NK-92 (cell line): ENCODE data around the gene THOC5.
"Not testable (repeated sequence)": the region's sequence is repeated elsewhere in the genome, so short reads cannot be mapped to it uniquely, and the experiment has no call there.

Experiments
- DNase-seq: peaks from one replicate; lab custom pipeline; 2025; ENCODE audit not compliant: unreplicated experiment; lab: John Stamatoyannopoulos, UW

Gene THOC5

DNA sequence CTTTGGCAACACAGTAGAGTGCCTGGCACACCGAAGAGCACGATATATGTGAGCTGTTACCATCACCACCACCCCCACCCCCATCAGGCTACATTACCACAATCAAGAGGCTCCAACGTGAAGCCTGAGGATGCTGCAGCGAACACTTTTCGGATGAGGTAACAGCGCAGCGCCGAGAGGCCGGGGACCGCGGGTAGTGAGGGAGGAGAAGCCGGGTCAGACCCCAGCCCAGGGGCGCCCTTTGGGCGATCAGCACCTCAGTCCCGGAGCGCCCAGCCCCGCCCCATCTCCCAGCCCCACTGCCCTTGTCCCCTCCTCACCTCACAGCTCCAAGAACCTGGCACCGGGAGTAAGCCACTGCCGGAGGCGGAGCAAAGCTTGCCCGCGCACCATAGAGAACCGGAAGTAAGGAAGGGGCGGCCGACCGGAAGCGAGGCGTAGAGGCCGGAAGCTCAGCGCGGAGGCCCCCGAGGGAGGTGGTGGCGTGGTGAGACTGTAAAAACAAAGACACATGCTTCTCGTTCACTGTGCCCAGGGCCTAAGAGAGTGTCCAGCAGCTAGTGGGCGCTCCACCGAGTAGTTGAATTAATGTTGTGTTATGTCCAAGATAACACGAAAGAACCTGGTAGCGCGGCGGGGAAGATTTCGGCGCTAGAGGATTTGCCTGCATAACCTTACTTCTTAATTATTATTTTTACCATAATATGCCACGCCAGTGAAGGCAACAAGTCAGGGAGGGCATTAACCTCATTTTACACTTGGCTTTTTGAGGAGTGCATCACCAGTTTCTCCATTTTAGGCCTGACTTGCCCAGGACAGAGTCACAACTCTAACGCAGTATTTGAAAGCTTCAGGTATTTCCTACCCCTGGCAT, at the start of gene THOC5:
Gene THOC5 (minus strand): TSS at position 407 of the 874 bp plus-strand sequence. CDS start 4,610 bp downstream, outside the sequence.
- peak; percentile 30 for DNase-seq

- no peak for DNase-seq
These were observed 45.1 kb upstream of the THOC5 start for GRCh38 chr22:29598684-29599020.

GRCh38 chr22:29597871-29598683, 44.5 kb upstream of the THOC5 start:
- not testable (repeated sequence) for DNase-seq

GRCh38 chr22:29596408-29596807, 42.9 kb upstream of the THOC5 start:
- DNase-seq = no peak

DNA sequence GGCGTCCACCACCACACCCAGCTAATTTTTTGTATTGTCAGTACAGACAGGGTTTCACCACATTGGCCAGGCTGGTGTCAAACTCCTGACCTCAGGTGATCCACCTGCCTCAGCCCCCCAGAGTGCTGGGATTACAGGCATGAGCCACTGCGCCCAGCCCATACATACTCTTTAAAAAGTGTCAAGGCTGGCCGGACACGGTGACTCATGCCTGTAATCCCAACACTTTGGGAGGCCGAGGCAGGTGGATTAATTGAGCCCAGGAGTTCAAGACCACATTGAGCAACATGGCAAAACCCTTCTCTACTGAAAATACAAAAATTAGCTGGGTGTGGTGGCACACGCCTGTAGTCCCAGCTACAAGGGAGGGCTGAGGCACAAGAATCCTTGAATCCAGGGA, 40.9 kb upstream of the THOC5 start:
- DNase-seq = not testable (repeated sequence)

DNA sequence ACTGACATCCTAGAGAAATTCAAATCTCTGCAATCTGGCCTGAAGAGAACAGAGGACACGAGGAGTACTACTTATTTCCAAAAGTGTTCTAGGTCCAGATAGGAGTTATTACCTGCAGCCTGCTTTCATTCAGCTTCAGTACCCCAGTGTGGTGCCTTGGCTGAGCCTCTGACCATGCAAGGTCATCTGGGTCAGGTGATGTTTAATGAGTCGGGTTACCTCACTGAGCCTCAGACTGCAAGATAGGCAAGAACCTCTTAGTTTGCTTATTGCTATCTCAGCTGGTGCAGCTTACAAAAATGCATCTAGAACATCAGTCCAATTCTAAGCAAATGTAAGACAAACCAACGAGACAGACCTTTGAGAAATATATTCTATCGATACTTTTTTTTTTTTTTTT, 40.4 kb upstream of the THOC5 start:
- DNase-seq = no peak

DNA sequence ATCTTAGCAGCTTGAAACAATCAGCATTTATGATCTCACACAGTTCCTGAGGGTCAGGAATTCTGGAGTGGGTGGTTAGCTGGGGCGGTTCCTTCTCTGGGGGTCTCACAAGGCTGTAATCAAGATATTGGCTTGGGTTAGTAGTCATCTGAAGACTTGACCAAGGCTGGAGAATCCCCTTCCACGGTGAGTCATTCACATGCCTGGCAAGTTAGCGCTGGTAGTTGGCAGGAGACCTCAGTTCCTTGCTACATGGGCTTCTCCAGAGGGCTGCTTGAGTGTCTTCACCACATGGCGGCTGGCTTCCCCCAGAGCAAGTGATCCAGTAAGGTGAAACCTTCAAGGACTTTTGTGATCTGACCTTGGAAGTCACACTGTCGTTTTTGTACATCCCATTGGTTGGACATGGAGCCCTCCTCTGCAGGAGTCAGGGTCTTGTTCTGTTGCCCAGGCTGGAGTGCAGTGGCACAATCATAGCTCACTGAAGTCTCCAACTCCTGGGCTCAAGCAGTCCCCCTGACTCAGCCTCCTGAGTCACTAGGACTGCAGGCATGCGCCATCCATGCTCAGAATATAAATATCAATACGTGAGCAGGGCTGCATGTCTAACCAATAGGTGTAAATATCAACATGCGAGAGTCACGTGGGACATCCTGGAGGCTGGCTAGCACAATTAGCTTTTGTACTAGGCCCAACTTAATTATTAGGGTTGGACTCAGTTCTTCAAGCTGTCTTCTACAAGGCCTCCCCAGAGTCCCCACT, 34.6 kb upstream of the THOC5 start:
- DNase-seq = no peak

DNA sequence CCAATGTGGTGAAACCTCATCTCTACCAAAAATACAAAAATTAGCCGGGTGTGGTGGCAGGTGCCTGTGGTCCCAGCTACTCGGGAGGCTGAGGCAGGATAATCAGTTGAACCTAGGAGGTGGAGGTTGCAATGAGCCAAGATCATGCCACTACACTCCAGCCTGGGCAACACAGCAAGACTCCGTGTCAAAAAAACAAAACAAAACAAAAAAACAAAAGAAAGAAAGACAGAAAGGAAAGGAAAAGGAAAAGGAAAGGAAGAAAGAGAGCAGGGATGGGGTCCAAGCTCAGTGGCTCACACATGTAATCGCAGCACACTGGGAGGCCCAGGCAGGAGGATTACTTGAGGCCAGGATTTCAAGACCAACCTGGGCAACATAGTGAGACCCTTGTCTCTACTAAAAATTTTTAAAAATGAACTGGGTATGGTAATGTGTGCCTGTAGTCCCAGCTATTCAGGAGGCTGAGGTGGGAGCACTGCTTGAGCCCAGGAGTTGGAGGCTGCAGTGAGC, 32.7 kb upstream of the THOC5 start:
- DNase-seq = not testable (repeated sequence)

GRCh38 chr22:29584975-29585374, 31.4 kb upstream of the THOC5 start:
- DNase-seq = no peak

- no peak for DNase-seq
These were observed 28.2 kb upstream of the THOC5 start for GRCh38 chr22:29581799-29582198.

- no peak for DNase-seq
These were observed 26.7 kb upstream of the THOC5 start for GRCh38 chr22:29580200-29580810.

DNA sequence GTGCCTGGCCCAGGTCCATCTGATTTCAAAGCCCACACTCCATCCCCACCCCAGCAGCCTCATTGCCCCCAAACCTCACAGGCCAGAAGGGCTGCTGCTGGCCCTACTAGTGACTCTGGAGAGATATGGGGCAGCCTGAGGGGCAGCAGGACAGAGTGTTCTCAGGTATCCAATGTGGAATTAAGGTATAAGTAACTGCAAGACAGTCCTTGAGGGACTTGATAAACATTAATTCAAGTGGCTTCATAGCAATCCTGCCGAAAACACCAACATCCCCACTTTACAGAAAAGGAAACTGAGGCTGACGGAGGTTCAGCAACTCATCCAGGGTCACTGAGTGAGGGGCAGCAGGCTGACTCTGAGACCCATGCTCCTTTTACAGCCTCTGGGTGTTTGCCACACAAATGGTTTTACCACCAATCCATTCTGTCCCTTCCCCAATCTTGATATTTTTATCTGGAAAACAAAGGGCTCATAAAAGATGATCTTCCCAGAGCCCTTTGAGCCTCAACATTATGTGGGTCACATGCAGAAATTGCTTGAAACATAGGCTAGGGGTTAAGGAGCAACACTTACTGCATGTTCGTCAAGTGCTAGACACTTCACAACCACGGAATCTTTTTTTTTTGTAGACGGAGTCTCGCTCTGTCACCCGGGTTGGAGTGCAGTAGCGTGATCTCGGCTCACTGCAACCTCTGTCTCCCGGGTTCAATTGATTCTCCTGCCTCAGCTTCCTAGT, 25.1 kb upstream of the THOC5 start:
- DNase-seq = no peak

DNA sequence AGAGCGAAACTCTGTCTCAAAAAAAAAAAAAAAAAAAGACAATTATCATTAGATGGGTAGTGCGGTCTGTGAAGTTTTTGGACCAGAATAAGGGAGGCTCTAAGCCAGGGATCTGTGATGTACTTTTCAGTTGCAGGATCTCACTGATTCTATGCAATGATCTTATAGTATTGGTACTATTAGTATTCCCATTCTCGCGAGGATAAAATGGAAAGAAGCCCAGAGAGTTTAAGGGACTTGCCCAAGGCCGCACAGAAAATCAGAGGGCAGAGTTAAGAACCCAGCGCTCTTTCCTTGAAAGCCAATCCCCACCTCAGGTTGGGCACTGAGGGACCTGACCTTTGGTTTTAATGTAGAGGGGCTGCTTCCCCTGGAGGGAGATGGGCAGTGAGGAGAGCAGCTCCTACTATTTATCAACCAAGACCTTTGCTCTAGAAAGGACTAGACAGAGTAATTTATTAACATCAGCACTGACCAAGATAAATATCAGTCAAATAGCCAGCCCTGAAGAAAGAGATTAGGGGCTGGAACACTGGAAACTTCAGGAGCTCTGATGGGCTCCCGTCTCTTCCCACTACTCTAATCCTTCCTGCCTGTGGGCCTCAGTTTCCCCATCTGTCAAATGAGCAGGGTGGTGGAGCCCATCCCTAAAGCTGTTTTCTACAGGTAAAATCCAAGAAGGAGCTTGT, 21.3 kb upstream of the THOC5 start:
- DNase-seq = no peak

GRCh38 chr22:29570912-29571549, 17.5 kb upstream of the THOC5 start:
- DNase-seq = no peak

DNA sequence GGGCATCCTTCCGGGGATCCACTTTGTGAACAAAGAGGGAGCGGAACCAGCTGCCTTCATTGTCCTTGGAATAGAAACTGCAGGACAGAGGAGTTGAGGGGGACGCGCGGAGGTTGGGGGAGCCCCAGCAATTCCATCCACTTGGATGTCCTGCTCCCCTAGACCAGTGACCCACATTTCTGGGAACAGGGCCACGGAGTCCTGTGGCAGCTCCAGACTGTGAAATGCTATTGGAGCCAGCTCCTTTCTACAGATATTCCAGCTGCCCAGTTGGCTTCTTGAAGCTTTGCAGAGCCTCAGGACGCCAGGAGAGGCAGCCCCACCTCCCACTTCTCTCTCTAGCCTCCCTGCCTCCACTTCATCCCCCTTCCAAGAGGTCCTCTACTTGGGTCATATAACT, 16.9 kb upstream of the THOC5 start:
- DNase-seq = no peak

DNA sequence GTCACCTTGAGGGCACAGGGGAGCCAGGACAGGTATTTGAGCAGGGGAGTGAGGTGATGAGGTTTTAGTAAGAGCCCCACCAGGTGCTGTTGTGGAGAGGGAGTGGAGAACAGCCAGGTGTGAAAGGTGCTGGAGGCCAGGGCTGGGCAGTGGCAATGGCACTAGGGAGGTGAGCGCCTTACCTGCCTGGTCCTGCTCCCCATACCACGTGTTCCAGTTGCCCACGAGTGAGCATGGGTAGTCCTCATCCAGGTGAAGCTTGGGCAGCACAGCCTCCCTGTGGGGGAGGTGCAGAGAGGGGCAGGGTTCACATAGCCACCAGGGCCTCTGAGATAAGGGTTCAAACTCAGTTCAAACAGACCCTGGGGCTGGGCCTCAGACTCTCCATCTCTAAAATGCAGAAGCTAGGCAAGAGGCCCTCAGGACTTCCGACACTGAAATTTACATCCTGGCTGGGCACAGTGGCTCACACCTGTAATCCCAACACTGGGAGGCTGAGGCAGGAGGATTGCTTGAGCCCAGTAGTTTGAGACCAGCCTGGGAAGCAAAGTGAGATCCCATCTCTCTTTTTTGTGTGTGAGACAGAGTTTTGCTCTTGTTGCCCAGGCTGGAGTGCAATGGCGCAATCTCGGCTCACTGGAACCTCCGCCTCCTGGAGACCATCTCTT, 15.6 kb upstream of the THOC5 start:
- DNase-seq = no peak

GRCh38 chr22:29567338-29567737, 13.8 kb upstream of the THOC5 start:
- DNase-seq = no peak

DNA sequence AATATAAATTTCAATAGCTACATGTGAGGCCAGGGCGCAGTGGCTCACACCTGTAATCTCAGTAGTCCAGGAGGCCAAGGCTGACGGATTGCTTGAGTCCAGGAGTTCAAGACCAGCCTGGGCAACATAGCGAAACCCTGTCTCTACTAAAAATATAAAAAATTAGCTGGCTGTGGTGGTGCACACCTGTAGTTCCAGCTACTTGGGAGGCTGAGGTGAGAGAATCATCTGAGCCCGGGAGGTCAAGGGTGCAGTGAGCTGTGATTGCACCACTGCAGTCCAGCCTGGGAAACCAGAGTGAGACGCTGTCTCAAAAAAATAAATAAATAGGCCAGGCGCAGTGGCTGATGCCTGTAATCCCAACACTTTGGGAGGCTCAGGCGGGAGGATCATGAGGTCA, 13.0 kb upstream of the THOC5 start:
- DNase-seq = not testable (repeated sequence)
